Neural progenitor cell (in vitro differentiated cells): ENCODE data around the gene PDXP. TPM values are rescaled to one million over a fixed set of nuclear protein-coding genes. Genes with fewer than 3 reads are reported as not detected.

Source experiments
- DNase-seq: peaks from one replicate; pipeline ENCODE4 v3.0.0-alpha.2; 2016; ENCODE audit warnings: low spot score
- H2AFZ ChIP-seq: fragments of 200-600 bp; sonication (generic); replicated peaks from 2 replicates; pipeline ENCODE4 v1.6.1; 2016; ENCODE audit warnings: antibody characterized with exemption
- H3F3A ChIP-seq: fragments of 200-600 bp; sonication (generic); 2 replicates; pipeline ENCODE4 v1.6.1; 2016; ENCODE audit warnings: antibody characterized with exemption, low read depth
- H3K27ac ChIP-seq: fragments of 200-600 bp; sonication (generic); 2 replicates; pipeline ENCODE4 v1.5.1; 2016; ENCODE audit warnings: mild to moderate bottlenecking
- H3K27me3 ChIP-seq: fragments of 200-600 bp; sonication (generic); 2 replicates; pipeline ENCODE4 v1.6.1; 2016; ENCODE audit warnings: mild to moderate bottlenecking, moderate library complexity
- H3K36me3 ChIP-seq: fragments of 200-600 bp; sonication (generic); 2 replicates; pipeline ENCODE4 v1.5.1; 2016
- H3K4me1 ChIP-seq: fragments of 200-600 bp; sonication (generic); 2 replicates; pipeline ENCODE4 v1.6.1; 2016; ENCODE audit warnings: mixed run types
- H3K4me2 ChIP-seq: fragments of 200-600 bp; sonication (generic); 2 replicates; pipeline ENCODE4 v1.6.1; 2016
- H3K4me3 ChIP-seq: fragments of 200-600 bp; sonication (generic); 2 replicates; pipeline ENCODE4 v1.5.1; 2016
- H3K79me2 ChIP-seq: fragments of 200-600 bp; sonication (generic); 2 replicates; pipeline ENCODE4 v1.6.1; 2016; ENCODE audit warnings: low read depth
- H3K9ac ChIP-seq: fragments of 200-600 bp; sonication (generic); 2 replicates; pipeline ENCODE4 v1.6.1; 2016
- H3K9me3 ChIP-seq: fragments of 200-600 bp; sonication (generic); 2 replicates; pipeline ENCODE4 v1.5.1; 2016; ENCODE audit warnings: low read depth
- H4K20me1 ChIP-seq: fragments of 200-600 bp; sonication (generic); 2 replicates; pipeline ENCODE4 v1.6.1; 2016; ENCODE audit warnings: low read depth
- H3K27ac Mint-ChIP-seq: 3 replicates; pipeline ENCODE4 v1.8.0; 2021; ENCODE audit warnings: mixed read lengths
- H3K27me3 Mint-ChIP-seq: 2 replicates; pipeline ENCODE4 v1.8.0; 2022; ENCODE audit warnings: low read depth, mild to moderate bottlenecking, inconsistent platforms, moderate library complexity, mixed read lengths; ENCODE audit not compliant: insufficient read depth
- H3K36me3 Mint-ChIP-seq: 3 replicates; pipeline ENCODE4 v1.8.0; 2021; ENCODE audit warnings: mixed read lengths
- H3K4me1 Mint-ChIP-seq: 3 replicates; pipeline ENCODE4 v1.8.0; 2021; ENCODE audit warnings: mixed read lengths
- H3K4me3 Mint-ChIP-seq: 3 replicates; pipeline ENCODE4 v1.8.0; 2021; ENCODE audit warnings: mild to moderate bottlenecking, moderate library complexity, mixed read lengths
- H3K9me3 Mint-ChIP-seq: 3 replicates; pipeline ENCODE4 v1.8.0; 2020; ENCODE audit warnings: mixed read lengths
- EZH2 ChIP-seq: fragments of 200-600 bp; sonication (generic); IDR thresholded peaks from 2 replicates; pipeline ENCODE4 v1.6.1; 2017; ENCODE audit warnings: antibody characterized with exemption, mild to moderate bottlenecking, moderate library complexity
- EZH2phosphoT487 ChIP-seq: fragments of 200-600 bp; sonication (generic); IDR thresholded peaks from 2 replicates; pipeline ENCODE4 v1.6.1; 2017; ENCODE audit warnings: antibody characterized with exemption
- total RNA-seq: library from RNA; depleted of rRNA; stranded (reverse); fragments of >200 nt; gene quantifications from 2 replicates; pipeline ENCODE4 v1.2.3, GENCODE V29; 2015; ENCODE audit warnings: low replicate concordance
- TF ChIP-seq, protein P1 (sequence below): fragments of 200-600 bp; sonication (generic); IDR thresholded peaks from 2 replicates; pipeline ENCODE4 v1.5.1; 2017; ENCODE audit warnings: antibody characterized with exemption, mild to moderate bottlenecking

The PDXP gene
- total RNA-seq, 1 donor from 2014 or later, result 25.1 TPM

DNA sequence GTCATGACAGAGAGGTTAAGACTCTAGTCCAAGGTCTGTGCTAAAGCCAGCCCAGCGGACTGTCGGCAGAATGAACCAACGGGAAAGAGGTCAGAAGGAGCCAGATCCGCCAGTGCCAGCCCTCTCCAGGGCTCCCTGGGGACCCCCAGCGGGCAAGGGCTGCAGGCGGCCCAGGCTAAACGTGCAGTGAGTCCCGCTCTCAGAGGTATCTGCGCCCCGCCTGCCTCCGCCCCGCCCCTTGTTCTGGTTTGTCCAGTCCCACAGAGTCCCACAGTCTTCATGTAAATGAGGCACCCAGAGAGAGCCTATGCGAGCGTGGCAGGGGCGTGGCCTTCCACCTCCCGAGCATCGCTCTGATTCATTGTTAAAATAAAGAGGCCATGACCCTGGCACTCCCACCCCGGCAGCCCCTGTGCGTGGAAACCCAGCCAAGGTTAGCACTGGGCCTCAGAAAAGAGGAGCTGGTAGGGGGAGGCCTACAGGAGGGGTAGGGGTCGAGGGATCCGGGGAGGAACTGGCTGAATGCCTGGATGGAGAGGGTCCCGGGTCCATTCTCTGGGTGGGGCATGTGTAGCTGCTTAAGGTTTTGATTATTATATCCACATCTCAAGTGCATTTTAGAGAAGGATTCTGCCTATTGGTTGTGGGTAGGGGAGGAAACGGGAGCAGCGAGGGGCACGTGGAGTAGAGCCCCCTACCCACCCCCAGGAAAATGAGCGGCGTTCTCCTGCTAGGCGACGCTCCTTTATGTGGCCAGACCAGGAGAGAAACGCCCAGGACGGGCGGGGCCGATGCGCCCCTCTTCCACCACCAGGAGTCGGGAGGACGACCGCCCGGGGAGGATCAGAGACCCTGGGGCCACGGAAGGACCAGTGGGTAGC is 38.4 kb downstream of the PDXP start, which contains the start of gene TRIOBP:
Gene TRIOBP (plus strand): TSS at position 392 of the 881 bp plus-strand sequence. CDS start 4,318 bp downstream, outside the sequence.
- H3K9ac ChIP-seq, result no peak within 1 kb of the TSS
- Mint-ChIP-seq H3K27me3 (peaks cover 5% of the 10 kb centered on the region), H3K27ac (peak within 1 kb of the TSS; percentile 76), H3K9me3 (no peaks in the 10 kb centered on the region), H3K36me3 (peaks cover 12% of the 10 kb centered on the region), H3K4me1 (peaks cover 14% of the 10 kb centered on the region), H3K4me3 (peak within 1 kb of the TSS; percentile 91)
- TF ChIP-seq EZH2phosphoT487, result no peak
- TF ChIP-seq, protein P1, sequence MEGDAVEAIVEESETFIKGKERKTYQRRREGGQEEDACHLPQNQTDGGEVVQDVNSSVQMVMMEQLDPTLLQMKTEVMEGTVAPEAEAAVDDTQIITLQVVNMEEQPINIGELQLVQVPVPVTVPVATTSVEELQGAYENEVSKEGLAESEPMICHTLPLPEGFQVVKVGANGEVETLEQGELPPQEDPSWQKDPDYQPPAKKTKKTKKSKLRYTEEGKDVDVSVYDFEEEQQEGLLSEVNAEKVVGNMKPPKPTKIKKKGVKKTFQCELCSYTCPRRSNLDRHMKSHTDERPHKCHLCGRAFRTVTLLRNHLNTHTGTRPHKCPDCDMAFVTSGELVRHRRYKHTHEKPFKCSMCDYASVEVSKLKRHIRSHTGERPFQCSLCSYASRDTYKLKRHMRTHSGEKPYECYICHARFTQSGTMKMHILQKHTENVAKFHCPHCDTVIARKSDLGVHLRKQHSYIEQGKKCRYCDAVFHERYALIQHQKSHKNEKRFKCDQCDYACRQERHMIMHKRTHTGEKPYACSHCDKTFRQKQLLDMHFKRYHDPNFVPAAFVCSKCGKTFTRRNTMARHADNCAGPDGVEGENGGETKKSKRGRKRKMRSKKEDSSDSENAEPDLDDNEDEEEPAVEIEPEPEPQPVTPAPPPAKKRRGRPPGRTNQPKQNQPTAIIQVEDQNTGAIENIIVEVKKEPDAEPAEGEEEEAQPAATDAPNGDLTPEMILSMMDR, result peak; percentile 58
- H3K79me2 ChIP-seq, result no peaks in the 10 kb centered on the region
- peaks cover 21% of the 10 kb centered on the region for H3F3A ChIP-seq
- H3K27ac ChIP-seq, result no peak within 1 kb of the TSS
- H3K27me3 ChIP-seq, result no peaks in the 10 kb centered on the region
- DNase-seq, result peak; percentile 98
- peak within 1 kb of the TSS; percentile 17 for H2AFZ ChIP-seq
- peak within 1 kb of the TSS; percentile 79 for H3K4me2 ChIP-seq
- H3K4me3 ChIP-seq, result peak within 1 kb of the TSS; percentile 49
- H3K4me1 ChIP-seq, result peaks cover 4% of the 10 kb centered on the region
- no peaks in the 10 kb centered on the region for H3K36me3 ChIP-seq
- H3K9me3 ChIP-seq, result no peaks in the 10 kb centered on the region
- H4K20me1 ChIP-seq, result no peaks in the 10 kb centered on the region

DNA sequence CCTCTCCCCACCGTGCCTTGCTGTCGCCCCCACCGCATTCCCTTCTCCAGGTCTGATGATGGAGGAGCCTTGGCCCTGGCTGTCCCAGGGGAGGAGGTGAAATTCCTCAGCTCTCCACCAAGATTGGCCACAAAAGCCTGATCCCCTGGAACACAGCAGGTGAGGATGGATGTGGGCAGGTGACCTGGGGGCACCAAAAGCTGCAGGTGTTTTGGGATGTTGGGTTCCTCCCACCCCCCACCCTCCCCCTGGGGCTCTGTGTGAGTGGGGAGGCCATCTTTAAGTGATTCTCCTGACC is 39.0 kb downstream of the PDXP start:
- TF ChIP-seq EZH2, result no peak
- TF ChIP-seq EZH2phosphoT487, result no peak
- TF ChIP-seq, protein P1, result no peak
- DNase-seq, result no peak
- Mint-ChIP-seq H3K4me1 (peaks cover 14% of the 10 kb centered on the region), H3K27ac (no peak overlapping the region), H3K27me3 (peaks cover 2% of the 10 kb centered on the region), H3K4me3 (peak overlapping the region; percentile 91), H3K9me3 (no peaks in the 10 kb centered on the region), H3K36me3 (peaks cover 12% of the 10 kb centered on the region)
- H3K27ac ChIP-seq, result no peak overlapping the region
- no peaks in the 10 kb centered on the region for H3K27me3 ChIP-seq
- H3F3A ChIP-seq, result peaks cover 21% of the 10 kb centered on the region
- H3K9ac ChIP-seq, result no peak overlapping the region
- no peaks in the 10 kb centered on the region for H3K36me3 ChIP-seq
- no peaks in the 10 kb centered on the region for H4K20me1 ChIP-seq
- peak overlapping the region; percentile 17 for H2AFZ ChIP-seq
- no peaks in the 10 kb centered on the region for H3K9me3 ChIP-seq
- H3K4me3 ChIP-seq, result peak overlapping the region; percentile 49
- peaks cover 4% of the 10 kb centered on the region for H3K4me1 ChIP-seq
- H3K4me2 ChIP-seq, result peak overlapping the region; percentile 79
- no peaks in the 10 kb centered on the region for H3K79me2 ChIP-seq

DNA sequence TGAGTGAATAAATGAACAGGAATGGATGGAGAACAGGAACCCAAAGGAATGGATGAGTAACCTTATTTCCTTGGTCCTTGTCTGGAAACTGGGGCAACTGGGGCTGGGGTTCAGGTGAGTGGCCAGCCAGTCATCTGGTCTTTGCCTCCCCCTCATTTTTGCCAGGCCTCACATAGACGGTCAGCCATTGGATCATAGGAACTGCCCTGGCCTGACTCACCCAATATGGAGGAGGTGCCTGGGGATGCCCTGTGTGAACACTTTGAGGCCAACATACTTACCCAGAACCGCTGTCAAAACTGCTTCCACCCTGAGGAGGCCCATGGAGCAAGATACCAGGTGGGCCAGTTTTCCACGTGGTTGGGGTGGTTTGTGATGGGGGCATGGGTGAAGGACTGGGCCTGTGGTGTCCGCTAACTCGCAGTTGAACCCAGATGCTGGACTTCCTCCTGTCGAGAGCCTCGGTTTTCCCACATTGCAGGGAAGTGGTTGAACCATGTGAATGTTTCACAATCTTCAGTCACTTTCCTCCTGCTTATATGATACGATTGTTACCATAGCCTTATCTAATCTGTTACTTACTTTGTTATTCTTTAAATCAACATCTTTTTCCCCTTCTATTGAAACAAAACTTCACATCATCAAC is 42.7 kb downstream of the PDXP start:
- Mint-ChIP-seq H3K4me3 (no peak overlapping the region), H3K27ac (no peak overlapping the region), H3K36me3 (peaks cover 18% of the 10 kb centered on the region), H3K27me3 (peaks cover 3% of the 10 kb centered on the region), H3K4me1 (peaks cover 7% of the 10 kb centered on the region), H3K9me3 (no peaks in the 10 kb centered on the region)
- Histone ChIP-seq H3K27me3 (no peaks in the 10 kb centered on the region), H3K9me3 (no peaks in the 10 kb centered on the region), H4K20me1 (no peaks in the 10 kb centered on the region), H3F3A (peaks cover 11% of the 10 kb centered on the region), H2AFZ (no peak overlapping the region), H3K4me3 (no peak overlapping the region), H3K27ac (no peak overlapping the region), H3K36me3 (no peaks in the 10 kb centered on the region), H3K9ac (no peak overlapping the region), H3K4me2 (no peak overlapping the region), H3K4me1 (peaks cover 4% of the 10 kb centered on the region), H3K79me2 (no peaks in the 10 kb centered on the region)
- DNase-seq, result no peak
- TF ChIP-seq, protein P1, result no peak
- no peak for TF ChIP-seq EZH2
- TF ChIP-seq EZH2phosphoT487, result no peak
